Mesenchymal stem cell (in vitro differentiated cells and primary cell): ENCODE data around the gene TMEM11.
"Not testable (repeated sequence)": the region's sequence is repeated elsewhere in the genome, so short reads cannot be mapped to it uniquely, and the experiment has no call there.

Experiments used
- DNase-seq: peaks from one replicate; pipeline ENCODE4 v3.0.0-alpha.2; 2013
- H2AFZ ChIP-seq: one replicate; pipeline ENCODE4 v1.6.1; 2013; ENCODE audit warnings: low read depth, mild to moderate bottlenecking, control low read depth, inconsistent platforms, low read length, moderate library complexity
- H2AK5ac ChIP-seq: 2 replicates; pipeline ENCODE4 v1.6.1; 2013; ENCODE audit warnings: low read length, moderate library complexity, mild to moderate bottlenecking, inconsistent platforms; ENCODE audit not compliant: severe bottlenecking
- H2BK120ac ChIP-seq: one replicate; pipeline ENCODE4 v1.6.1; 2013; ENCODE audit warnings: low read depth, mild to moderate bottlenecking, inconsistent platforms, low read length, moderate library complexity
- H2BK12ac ChIP-seq, 2 experiments: one replicate each; pipeline ENCODE4 v1.6.1; 2013; ENCODE audit warnings: inconsistent platforms in 2 of 2, low read length in 2 of 2, mild to moderate bottlenecking in 2 of 2, moderate library complexity in 2 of 2, control low read depth in 1 of 2
- H2BK15ac ChIP-seq: one replicate; pipeline ENCODE4 v1.6.1; 2013; ENCODE audit warnings: mild to moderate bottlenecking, low read depth, inconsistent platforms; ENCODE audit not compliant: poor library complexity, severe bottlenecking
- H2BK5ac ChIP-seq: 2 replicates; pipeline ENCODE4 v1.6.1; 2013; ENCODE audit warnings: low read depth, mild to moderate bottlenecking, low read length, control low read depth, inconsistent platforms; ENCODE audit not compliant: poor library complexity, severe bottlenecking
- H3K14ac ChIP-seq, 2 experiments: one replicate each; pipeline ENCODE4 v1.6.1; 2013; ENCODE audit warnings: inconsistent platforms in 2 of 2, low read length in 2 of 2, control low read depth in 1 of 2, mild to moderate bottlenecking in 1 of 2, moderate library complexity in 1 of 2
- H3K18ac ChIP-seq, 2 experiments: one replicate each; pipeline ENCODE4 v1.6.1; 2013; ENCODE audit warnings: inconsistent platforms in 2 of 2, low read length in 2 of 2, control low read depth in 1 of 2, low read depth in 1 of 2, mild to moderate bottlenecking in 1 of 2
- H3K23ac ChIP-seq, 2 experiments: one replicate each; pipeline ENCODE4 v1.6.1; 2013; ENCODE audit warnings: inconsistent platforms in 2 of 2, low read length in 2 of 2, mild to moderate bottlenecking in 2 of 2, moderate library complexity in 2 of 2, control low read depth in 1 of 2
- H3K27ac ChIP-seq: 2 replicates; pipeline ENCODE4 v1.5.1; 2013; ENCODE audit warnings: mild to moderate bottlenecking, moderate library complexity, low read length, control low read depth, inconsistent platforms; ENCODE audit not compliant: poor library complexity, severe bottlenecking
- H3K27me3 ChIP-seq, 2 experiments: 2 replicates each; pipeline versions ENCODE4 v1.6.1 to v1.7.0; 2013; ENCODE audit warnings: low read length in 2 of 2, mild to moderate bottlenecking in 2 of 2, moderate library complexity in 2 of 2, control low read depth in 1 of 2, inconsistent platforms in 1 of 2; ENCODE audit not compliant: control insufficient read depth in 1 of 2, insufficient read depth in 1 of 2
- H3K36me3 ChIP-seq, 2 experiments: 2 replicates each; pipeline versions ENCODE4 v1.6.1 to v1.7.0; 2013; ENCODE audit warnings: low read length in 2 of 2, control low read depth in 1 of 2, inconsistent platforms in 1 of 2, low read depth in 1 of 2, mild to moderate bottlenecking in 1 of 2; ENCODE audit not compliant: insufficient read depth in 2 of 2, control insufficient read depth in 1 of 2
- H3K4ac ChIP-seq, 2 experiments: one replicate each; pipeline ENCODE4 v1.6.1; 2013; ENCODE audit warnings: inconsistent platforms in 2 of 2, low read length in 2 of 2, mild to moderate bottlenecking in 2 of 2, moderate library complexity in 2 of 2, control low read depth in 1 of 2, low read depth in 1 of 2
- H3K4me1 ChIP-seq: 2 replicates; pipeline ENCODE4 v1.6.1; 2013; ENCODE audit warnings: low read depth, low read length, control low read depth; ENCODE audit not compliant: control insufficient read depth, insufficient read depth
- H3K4me2 ChIP-seq: 2 replicates; pipeline ENCODE4 v1.6.1; 2013; ENCODE audit warnings: low read length, mild to moderate bottlenecking, inconsistent platforms; ENCODE audit not compliant: poor library complexity, severe bottlenecking
- H3K4me3 ChIP-seq, 2 experiments: 2 replicates each; pipeline versions ENCODE4 v1.5.1 to v1.7.0; 2013; ENCODE audit warnings: low read length in 2 of 2, mild to moderate bottlenecking in 2 of 2, control low read depth in 1 of 2, low read depth in 1 of 2; ENCODE audit not compliant: insufficient read depth in 1 of 2
- H3K79me1 ChIP-seq: replicated peaks from 2 replicates; pipeline ENCODE4 v1.6.1; 2013; ENCODE audit warnings: mild to moderate bottlenecking, control low read depth, low read length, inconsistent platforms; ENCODE audit not compliant: poor library complexity, severe bottlenecking
- H3K9ac ChIP-seq: 2 replicates; pipeline ENCODE4 v1.7.0; 2013; ENCODE audit warnings: mild to moderate bottlenecking, low read length, moderate library complexity
- H3K9me3 ChIP-seq: 2 replicates; pipeline ENCODE4 v1.7.0; 2013; ENCODE audit warnings: mild to moderate bottlenecking, low read length; ENCODE audit not compliant: control insufficient read depth
- H4K8ac ChIP-seq: one replicate; pipeline ENCODE4 v1.6.1; 2013; ENCODE audit warnings: inconsistent platforms, mild to moderate bottlenecking, low read length, moderate library complexity
- H4K91ac ChIP-seq: one replicate; pipeline ENCODE4 v1.6.1; 2013; ENCODE audit warnings: mild to moderate bottlenecking, low read length, inconsistent platforms
- WGBS: methylation state at CpG from one replicate; pipeline ENCODE4 v1.1.7; 2013; ENCODE audit warnings: mixed read lengths; 5-methylcytosine and 5-hydroxymethylcytosine counted together

TMEM11 gene

GRCh38 chr17:21194226-21194625 is 19.7 kb downstream of the TMEM11 start:
- H2BK15ac ChIP-seq, result no peak overlapping the region
- peaks cover 48 to 62% of the 10 kb centered on the region in 2 experiments for H3K36me3 ChIP-seq
- no peaks in the 10 kb centered on the region for H3K9me3 ChIP-seq
- no peak overlapping the region for H4K91ac ChIP-seq
- H3K23ac ChIP-seq, result no peak overlapping the region
- H2BK5ac ChIP-seq, result no peak overlapping the region
- no peak for DNase-seq
- H3K27ac ChIP-seq, result no peak overlapping the region
- no peak overlapping the region for H3K4ac ChIP-seq
- H2AK5ac ChIP-seq, result no peak overlapping the region
- H3K18ac ChIP-seq, result no peak overlapping the region
- peak overlapping the region in 1 of 2 experiments; percentile 62 for H3K4me3 ChIP-seq
- H3K27me3 ChIP-seq, result no peaks in the 10 kb centered on the region
- H2BK120ac ChIP-seq, result no peak overlapping the region
- H3K14ac ChIP-seq, result no peak overlapping the region
- no peak overlapping the region for H2AFZ ChIP-seq
- no peak overlapping the region for H2BK12ac ChIP-seq
- no peak overlapping the region for H3K4me2 ChIP-seq
- H3K79me1 ChIP-seq, result peaks cover 37% of the 10 kb centered on the region
- WGBS, result 79% methylated on average over 8 of the region's 8 CpGs
- no peak overlapping the region for H4K8ac ChIP-seq
- no peaks in the 10 kb centered on the region for H3K4me1 ChIP-seq
- H3K9ac ChIP-seq, result peak overlapping the region; percentile 35

- Histone ChIP-seq H3K4me1 (no peaks in the 10 kb centered on the region), H3K18ac (no peak overlapping the region), H2BK12ac (no peak overlapping the region), H2BK120ac (no peak overlapping the region), H4K8ac (no peak overlapping the region), H3K79me1 (peaks cover 33% of the 10 kb centered on the region), H2BK15ac (no peak overlapping the region), H3K36me3 (peaks cover 49 to 65% of the 10 kb centered on the region in 2 experiments), H2AFZ (no peak overlapping the region), H3K4ac (no peak overlapping the region), H3K27me3 (no peaks in the 10 kb centered on the region), H3K23ac (no peak overlapping the region), H3K14ac (no peak overlapping the region), H3K9me3 (no peaks in the 10 kb centered on the region), H3K27ac (no peak overlapping the region), H3K4me3 (no peak overlapping the region), H3K9ac (no peak overlapping the region), H2AK5ac (no peak overlapping the region), H3K4me2 (no peak overlapping the region), H2BK5ac (no peak overlapping the region), H4K91ac (no peak overlapping the region)
- DNase-seq, result no peak
- 93% methylated on average over 5 of the region's 5 CpGs for WGBS
These were observed 20.9 kb downstream of the TMEM11 start for GRCh38 chr17:21193031-21193430.

- H3K23ac ChIP-seq, H3K4ac ChIP-seq, H3K4me2 ChIP-seq, H3K27me3 ChIP-seq, H3K18ac ChIP-seq, H3K27ac ChIP-seq, H2BK120ac ChIP-seq, H3K4me3 ChIP-seq, H2BK15ac ChIP-seq, H2AK5ac ChIP-seq, H4K91ac ChIP-seq, H4K8ac ChIP-seq, DNase-seq, H3K4me1 ChIP-seq, H3K9ac ChIP-seq, H2BK12ac ChIP-seq, H3K14ac ChIP-seq, H2BK5ac ChIP-seq, H3K9me3 ChIP-seq, H2AFZ ChIP-seq: not testable (repeated sequence)
- Histone ChIP-seq H3K36me3 (peaks cover 43 to 59% of the 10 kb centered on the region in 2 experiments), H3K79me1 (peaks cover 27% of the 10 kb centered on the region)
- WGBS, result 94% methylated on average over 7 of the region's 7 CpGs
These were observed 21.5 kb downstream of the TMEM11 start for GRCh38 chr17:21192414-21192813.

- no peak overlapping the region for H3K4me3 ChIP-seq
- no peak overlapping the region for H3K4me2 ChIP-seq
- no peak overlapping the region for H3K4ac ChIP-seq
- no peaks in the 10 kb centered on the region for H3K9me3 ChIP-seq
- no peak overlapping the region for H3K18ac ChIP-seq
- no peak overlapping the region for H3K23ac ChIP-seq
- no peak overlapping the region for H2AFZ ChIP-seq
- no peak overlapping the region for H2AK5ac ChIP-seq
- H3K14ac ChIP-seq, result no peak overlapping the region
- no peaks in the 10 kb centered on the region for H3K4me1 ChIP-seq
- H2BK5ac ChIP-seq, result no peak overlapping the region
- no peak overlapping the region for H2BK120ac ChIP-seq
- peaks cover 36 to 53% of the 10 kb centered on the region in 2 experiments for H3K36me3 ChIP-seq
- no peak overlapping the region for H3K27ac ChIP-seq
- peaks cover 22% of the 10 kb centered on the region for H3K79me1 ChIP-seq
- no peaks in the 10 kb centered on the region for H3K27me3 ChIP-seq
- 98% methylated on average over 2 of the region's 2 CpGs for WGBS
- H2BK15ac ChIP-seq, result no peak overlapping the region
- H2BK12ac ChIP-seq, result no peak overlapping the region
- H4K8ac ChIP-seq, result no peak overlapping the region
- H3K9ac ChIP-seq, result no peak overlapping the region
- H4K91ac ChIP-seq, result no peak overlapping the region
- DNase-seq, result no peak
These were observed 22.3 kb downstream of the TMEM11 start for GRCh38 chr17:21191698-21192097.
